Measurements from ENCODE around the gene PCGF1. TPM values are rescaled to one million over a fixed set of nuclear protein-coding genes. Genes with fewer than 3 reads are reported as not detected.
A peak's percentile ranks its signal among the peaks of the same experiment; 100 is the strongest.

Gene PCGF1
- total and polyA plus RNA-seq, 9 of the 15 experiments (the other 6 are each of a cell fraction or from before 2014, with no cell fraction given) = 20.3 to 45.7 (median 29.3) TPM

DNA sequence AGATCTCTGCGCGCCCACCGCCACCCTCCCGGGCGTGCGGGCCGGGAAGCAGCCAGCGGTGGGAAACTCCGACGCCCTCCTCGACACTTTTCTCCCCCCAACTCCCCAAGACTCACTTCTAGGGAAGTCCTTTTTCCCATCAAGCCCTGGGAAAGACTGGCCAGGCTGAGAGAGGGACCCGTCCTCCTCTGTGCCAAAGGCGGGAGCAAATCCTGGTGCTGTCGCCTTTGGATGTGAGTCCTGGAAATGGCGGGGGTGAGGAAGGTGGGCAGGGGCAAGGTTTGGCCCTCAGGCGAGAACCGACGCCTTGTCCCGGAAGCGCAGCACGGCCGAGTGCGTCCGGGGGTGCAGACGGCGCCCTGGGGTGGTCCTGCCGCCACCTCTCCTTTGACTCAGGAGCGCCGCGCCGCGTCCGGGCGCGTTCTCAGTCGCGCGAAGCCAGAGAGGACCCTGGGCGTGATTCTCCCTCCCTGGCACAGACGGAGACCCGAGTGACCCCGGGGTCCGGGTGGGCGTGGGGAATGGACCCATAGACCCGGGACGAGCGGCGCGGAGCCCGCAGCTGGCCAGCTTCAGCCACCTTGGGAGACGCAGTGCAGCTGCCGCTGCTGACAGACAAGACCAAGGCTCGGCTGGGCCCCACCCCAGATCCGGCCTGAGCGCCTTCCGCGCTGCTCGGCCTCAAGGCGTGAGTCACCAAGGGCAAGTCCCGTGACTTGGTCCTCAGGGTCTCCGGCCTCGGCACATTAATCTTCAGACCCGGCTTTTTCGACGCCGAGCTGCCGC lies 4.6 kb downstream of the PCGF1 start (continued):
- TF ChIP-seq RFX1 (IDR thresholded peaks at IDR 0.05) = no peak
- TF ChIP-seq ILK (tag; IDR thresholded peaks at IDR 0.05; ENCODE audit: borderline replicate concordance, low read depth) = no peak
- TF ChIP-seq TRIM24 (IDR thresholded peaks at IDR 0.05) = no peak
- TF ChIP-seq ZBTB8A (IDR thresholded peaks at IDR 0.05; ENCODE audit: partially characterized antibody) = no peak
- no peak for TF ChIP-seq ZNF165 (CRISPR knock-in tag; IDR thresholded peaks at IDR 0.05; ENCODE audit: borderline replicate concordance)
- no peak for TF ChIP-seq ZNF445 (CRISPR knock-in tag; IDR thresholded peaks at IDR 0.05; ENCODE audit: low read depth)
- no peak for TF ChIP-seq ZFPM2 (CRISPR knock-in tag; IDR thresholded peaks at IDR 0.05)
- TF ChIP-seq, protein P1, sequence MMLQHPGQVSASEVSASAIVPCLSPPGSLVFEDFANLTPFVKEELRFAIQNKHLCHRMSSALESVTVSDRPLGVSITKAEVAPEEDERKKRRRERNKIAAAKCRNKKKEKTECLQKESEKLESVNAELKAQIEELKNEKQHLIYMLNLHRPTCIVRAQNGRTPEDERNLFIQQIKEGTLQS (IDR thresholded peaks at IDR 0.05) = peak; percentile 96
- TF ChIP-seq, protein P1 (CRISPR knock-in tag; conservative IDR thresholded peaks at IDR 0.05) = peak; percentile 90
- 0 out of 2 replicates have a peak, but pooled peaks have one; percentile 13 for TF ChIP-seq ZEB2 (IDR thresholded peaks at IDR 0.05)
- TF ChIP-seq ESRRA (IDR thresholded peaks at IDR 0.05; ENCODE audit: borderline replicate concordance, low read depth) = no peak
- TF ChIP-seq ARHGAP35 (IDR thresholded peaks at IDR 0.05; ENCODE audit: partially characterized antibody) = no peak
- TF ChIP-seq CREB1 (IDR thresholded peaks at IDR 0.05) = peak; percentile 21; the same call in 1 of the 2 replicates
- 0 out of 2 replicates have a peak, but pooled peaks have one; percentile 36 for TF ChIP-seq CREB1 (CRISPR knock-in tag; IDR thresholded peaks at IDR 0.05)
- 0 out of 2 replicates have a peak, but pooled peaks have one; percentile 4 for TF ChIP-seq NFIC (IDR thresholded peaks at IDR 0.05)
- TF ChIP-seq, protein P2, sequence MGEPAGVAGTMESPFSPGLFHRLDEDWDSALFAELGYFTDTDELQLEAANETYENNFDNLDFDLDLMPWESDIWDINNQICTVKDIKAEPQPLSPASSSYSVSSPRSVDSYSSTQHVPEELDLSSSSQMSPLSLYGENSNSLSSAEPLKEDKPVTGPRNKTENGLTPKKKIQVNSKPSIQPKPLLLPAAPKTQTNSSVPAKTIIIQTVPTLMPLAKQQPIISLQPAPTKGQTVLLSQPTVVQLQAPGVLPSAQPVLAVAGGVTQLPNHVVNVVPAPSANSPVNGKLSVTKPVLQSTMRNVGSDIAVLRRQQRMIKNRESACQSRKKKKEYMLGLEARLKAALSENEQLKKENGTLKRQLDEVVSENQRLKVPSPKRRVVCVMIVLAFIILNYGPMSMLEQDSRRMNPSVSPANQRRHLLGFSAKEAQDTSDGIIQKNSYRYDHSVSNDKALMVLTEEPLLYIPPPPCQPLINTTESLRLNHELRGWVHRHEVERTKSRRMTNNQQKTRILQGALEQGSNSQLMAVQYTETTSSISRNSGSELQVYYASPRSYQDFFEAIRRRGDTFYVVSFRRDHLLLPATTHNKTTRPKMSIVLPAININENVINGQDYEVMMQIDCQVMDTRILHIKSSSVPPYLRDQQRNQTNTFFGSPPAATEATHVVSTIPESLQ (CRISPR knock-in tag; IDR thresholded peaks at IDR 0.05) = no peak; the same call in 1 of the 2 replicates
- no peak for TF ChIP-seq CBX8 (IDR thresholded peaks at IDR 0.05; ENCODE audit: borderline replicate concordance, extremely low read depth, low read depth, low read length, poor library complexity, severe bottlenecking)
- no peak for TF ChIP-seq MEF2D (tag; conservative IDR thresholded peaks at IDR 0.05; ENCODE audit: low read depth)
- TF ChIP-seq RUNX1 (IDR thresholded peaks at IDR 0.05; ENCODE audit: low read depth) = no peak
- no peak for TF ChIP-seq ETV6 (IDR thresholded peaks at IDR 0.05; ENCODE audit: borderline replicate concordance in 1 of 2, low read depth in 2 of 2, low read length in 1 of 2)
- TF ChIP-seq ETV6 (CRISPR knock-in tag; IDR thresholded peaks at IDR 0.05; ENCODE audit: borderline replicate concordance) = no peak
- TF ChIP-seq JUN (IDR thresholded peaks at IDR 0.05; ENCODE audit: borderline replicate concordance, low read depth, low read length) = peak; percentile 87
- 0 out of 2 replicates have a peak, but pooled peaks have one; percentile 10 for TF ChIP-seq JUN (CRISPR knock-in tag; IDR thresholded peaks at IDR 0.05; ENCODE audit: borderline replicate concordance)
- no peak; the same call in 1 of the 2 replicates for TF ChIP-seq ZNF431 (CRISPR knock-in tag; IDR thresholded peaks at IDR 0.05)
- TF ChIP-seq, protein P3, sequence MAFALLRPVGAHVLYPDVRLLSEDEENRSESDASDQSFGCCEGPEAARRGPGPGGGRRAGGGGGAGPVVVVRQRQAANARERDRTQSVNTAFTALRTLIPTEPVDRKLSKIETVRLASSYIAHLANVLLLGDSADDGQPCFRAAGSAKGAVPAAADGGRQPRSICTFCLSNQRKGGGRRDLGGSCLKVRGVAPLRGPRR (CRISPR knock-in tag; IDR thresholded peaks at IDR 0.05) = no peak

Data from K562 (cell line).